ENCODE data around the gene DIPK1C.

- TF ChIP-seq POLR2A (IDR thresholded peaks at IDR 0.05; ENCODE audit: low read depth, low read length) (no peak), POLR2AphosphoS5 (IDR thresholded peaks at IDR 0.05; ENCODE audit: low read depth, low read length) (no peak), TAF1 (IDR thresholded peaks at IDR 0.05; ENCODE audit: low read depth, low read length) (no peak), SPI1 (IDR thresholded peaks at IDR 0.05; ENCODE audit: low read depth, low read length) (no peak), PAX5 (IDR thresholded peaks at IDR 0.05; ENCODE audit: insufficient read depth, low read length, severe bottlenecking) (no peak), POU2F2 (IDR thresholded peaks at IDR 0.05; ENCODE audit: low read depth, low read length) (no peak)
Measured at GRCh38 chr18:74429096-74429495, 28.0 kb downstream of the DIPK1C start.

All from GM12891 (cell line).